Lower lobe of right lung (tissue), 2 donors: ENCODE results near the gene CYP27B1. TPM values are rescaled to one million over a fixed set of nuclear protein-coding genes. Genes with fewer than 3 reads are reported as not detected.
A peak's percentile ranks its signal among the peaks of the same experiment; 100 is the strongest.

Source experiments
- ATAC-seq, 2 donors: fragments of 200-7000 bp; cut with Tn5 transposase; one replicate each; pipeline ENCODE4 v1.9.1; 2020 to 2022; ENCODE audit warnings: mild to moderate bottlenecking in 2 of 2, moderate library complexity in 2 of 2
- DNase-seq: peaks from one replicate; pipeline ENCODE4 v3.0.0-alpha.2; 2020
- H3K27ac ChIP-seq: fragments of 200-600 bp; one replicate; pipeline ENCODE4 v1.8.0; 2022
- H3K27me3 ChIP-seq: fragments of 200-600 bp; one replicate; pipeline ENCODE4 v1.8.0; 2022; ENCODE audit warnings: low read depth
- H3K36me3 ChIP-seq: fragments of 200-600 bp; one replicate; pipeline ENCODE4 v1.8.0; 2022; ENCODE audit warnings: mild to moderate bottlenecking
- H3K4me1 ChIP-seq: fragments of 200-600 bp; one replicate; pipeline ENCODE4 v1.8.0; 2022
- H3K4me3 ChIP-seq: fragments of 200-600 bp; one replicate; pipeline ENCODE4 v1.8.0; 2022; ENCODE audit warnings: mild to moderate bottlenecking
- H3K9me3 ChIP-seq: fragments of 200-600 bp; one replicate; pipeline ENCODE4 v1.8.0; 2022
- intact Hi-C: fragments of 100-400 bp; cut with DNase I; formaldehyde crosslinking; loops from one replicate; pipeline ENCODE4 v1.11.0; 2022
- long read RNA-seq: library from polyadenylated mRNA; unstranded; transcript quantifications from one replicate; pipeline ENCODE4 v2.0.0, GENCODE V29; 2021
- total RNA-seq: library from RNA; stranded (reverse); fragmentation: NEBNext Ultra II Directional; extraction: Animal tissue kit (Norgen Biotek cat#: 25700); gene quantifications from one replicate; pipeline ENCODE4 v1.2.1, GENCODE V29; 2021
- TF ChIP-seq, protein P1 (sequence below): fragments of 200-600 bp; IDR thresholded peaks from one replicate; pipeline ENCODE4 v1.8.0; 2022; ENCODE audit warnings: antibody characterized with exemption, mild to moderate bottlenecking
- donor health status: DM: no; HTN: yes; CAD: no; lungs with severe emphysema.

The CYP27B1 gene
- total RNA-seq: 1.1 TPM
- long read RNA-seq: 0 reads

DNA sequence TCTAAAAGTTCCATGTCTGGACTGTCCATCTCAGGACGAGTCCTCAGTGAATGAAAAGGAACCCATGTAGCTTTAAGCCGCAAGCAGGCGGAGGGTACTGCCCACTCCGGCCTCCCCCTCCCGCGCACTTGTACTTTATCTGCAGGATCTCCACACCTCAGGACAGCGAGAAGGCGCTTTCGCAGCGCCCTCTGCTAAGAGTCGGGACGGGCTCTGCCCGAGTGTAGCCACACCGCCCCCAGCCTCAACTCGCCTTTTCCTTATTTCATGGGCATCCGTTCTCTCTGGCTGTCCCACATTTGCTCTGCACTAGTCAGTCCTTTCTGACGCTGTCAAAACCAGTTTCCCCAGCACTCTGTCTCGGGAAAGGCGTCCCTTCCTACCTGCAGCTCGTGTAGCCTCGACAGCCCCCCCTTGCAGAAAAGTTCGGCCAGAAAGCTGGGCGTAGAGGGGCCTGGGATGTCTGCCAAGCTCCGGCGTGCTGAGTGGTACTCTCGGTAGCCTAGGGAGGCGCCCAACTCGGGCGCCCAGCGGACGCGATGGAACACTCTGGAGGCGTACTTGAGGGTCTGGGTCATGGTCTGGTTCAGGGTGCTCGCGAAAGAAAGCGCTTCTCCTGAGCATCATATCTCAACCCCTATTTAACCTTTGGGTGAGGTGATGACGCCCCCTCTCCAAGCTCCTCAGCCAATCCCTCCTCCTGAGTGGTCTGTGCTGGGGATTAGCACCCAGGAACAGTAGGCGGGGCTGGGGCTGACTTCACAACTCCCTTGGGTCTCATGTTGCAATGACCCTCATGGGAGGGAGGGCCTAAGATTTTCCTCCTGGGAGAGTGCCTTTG lies at the start of gene CYP27B1:
TSS of gene CYP27B1 (minus strand) at position 615 of the 841 bp plus-strand sequence. CDS start at position 578, 37 bp downstream.
- TF ChIP-seq, protein P1, sequence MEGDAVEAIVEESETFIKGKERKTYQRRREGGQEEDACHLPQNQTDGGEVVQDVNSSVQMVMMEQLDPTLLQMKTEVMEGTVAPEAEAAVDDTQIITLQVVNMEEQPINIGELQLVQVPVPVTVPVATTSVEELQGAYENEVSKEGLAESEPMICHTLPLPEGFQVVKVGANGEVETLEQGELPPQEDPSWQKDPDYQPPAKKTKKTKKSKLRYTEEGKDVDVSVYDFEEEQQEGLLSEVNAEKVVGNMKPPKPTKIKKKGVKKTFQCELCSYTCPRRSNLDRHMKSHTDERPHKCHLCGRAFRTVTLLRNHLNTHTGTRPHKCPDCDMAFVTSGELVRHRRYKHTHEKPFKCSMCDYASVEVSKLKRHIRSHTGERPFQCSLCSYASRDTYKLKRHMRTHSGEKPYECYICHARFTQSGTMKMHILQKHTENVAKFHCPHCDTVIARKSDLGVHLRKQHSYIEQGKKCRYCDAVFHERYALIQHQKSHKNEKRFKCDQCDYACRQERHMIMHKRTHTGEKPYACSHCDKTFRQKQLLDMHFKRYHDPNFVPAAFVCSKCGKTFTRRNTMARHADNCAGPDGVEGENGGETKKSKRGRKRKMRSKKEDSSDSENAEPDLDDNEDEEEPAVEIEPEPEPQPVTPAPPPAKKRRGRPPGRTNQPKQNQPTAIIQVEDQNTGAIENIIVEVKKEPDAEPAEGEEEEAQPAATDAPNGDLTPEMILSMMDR: no peak
- H3K9me3 ChIP-seq: no peaks in the 10 kb centered on the region
- H3K36me3 ChIP-seq: peaks cover 19% of the 10 kb centered on the region
- no peak within 1 kb of the TSS for H3K27ac ChIP-seq
- H3K4me3 ChIP-seq: peak within 1 kb of the TSS; percentile 55
- H3K27me3 ChIP-seq: peaks cover 35% of the 10 kb centered on the region
- intact Hi-C loops: no loop called here
- ATAC-seq: peak; percentile 43 to 45
- peak; percentile 64 for DNase-seq
- H3K4me1 ChIP-seq: peaks cover 41% of the 10 kb centered on the region

DNA sequence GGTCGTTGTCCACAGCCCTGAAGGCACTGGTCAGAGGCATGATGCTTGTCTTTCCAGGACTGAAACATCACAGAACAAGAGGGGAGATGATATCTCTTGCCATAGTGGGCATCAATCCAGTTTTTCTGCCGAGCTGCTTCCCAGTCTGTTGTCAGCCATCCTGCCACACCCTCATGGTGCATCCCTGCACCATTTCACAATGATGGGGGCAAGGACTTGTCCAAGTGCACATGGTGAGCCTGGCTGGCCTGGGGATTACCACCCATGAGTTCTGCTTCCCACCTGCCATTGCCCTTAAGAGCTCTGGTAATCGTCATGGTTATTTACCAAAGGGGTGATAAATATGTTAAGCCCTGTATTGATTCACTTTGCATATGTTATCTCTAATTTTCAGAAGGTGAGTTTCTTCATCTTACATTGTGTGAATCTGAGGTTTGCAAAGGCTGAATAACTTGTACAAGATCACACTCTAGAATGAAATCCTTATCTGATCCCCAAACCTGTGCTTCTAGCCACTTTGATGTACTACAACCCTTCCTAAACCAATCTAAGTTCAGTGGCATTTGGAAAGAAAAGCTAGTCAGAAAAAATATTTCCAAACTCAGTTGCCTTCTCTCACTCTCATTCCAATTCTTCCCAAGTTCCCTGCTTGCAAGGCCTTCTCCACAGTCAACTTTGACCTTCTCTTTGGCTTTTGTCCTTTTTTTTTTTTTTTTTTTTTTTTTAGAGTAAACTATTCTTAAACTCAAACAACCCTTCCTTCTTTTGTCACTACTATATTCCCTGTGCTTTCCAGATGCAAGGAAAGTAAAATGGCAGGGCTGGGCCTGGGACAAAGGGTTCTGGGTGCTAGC lies 49.4 kb upstream of the CYP27B1 start:
- Histone ChIP-seq H3K9me3 (no peaks in the 10 kb centered on the region), H3K36me3 (peaks cover 59% of the 10 kb centered on the region), H3K4me3 (no peak overlapping the region), H3K27ac (peak overlapping the region; percentile 75), H3K4me1 (peaks cover 44% of the 10 kb centered on the region), H3K27me3 (no peaks in the 10 kb centered on the region)
- no peak for DNase-seq
- no peak for ATAC-seq
- TF ChIP-seq, protein P1: no peak
- intact Hi-C loops: no loop called here

DNA sequence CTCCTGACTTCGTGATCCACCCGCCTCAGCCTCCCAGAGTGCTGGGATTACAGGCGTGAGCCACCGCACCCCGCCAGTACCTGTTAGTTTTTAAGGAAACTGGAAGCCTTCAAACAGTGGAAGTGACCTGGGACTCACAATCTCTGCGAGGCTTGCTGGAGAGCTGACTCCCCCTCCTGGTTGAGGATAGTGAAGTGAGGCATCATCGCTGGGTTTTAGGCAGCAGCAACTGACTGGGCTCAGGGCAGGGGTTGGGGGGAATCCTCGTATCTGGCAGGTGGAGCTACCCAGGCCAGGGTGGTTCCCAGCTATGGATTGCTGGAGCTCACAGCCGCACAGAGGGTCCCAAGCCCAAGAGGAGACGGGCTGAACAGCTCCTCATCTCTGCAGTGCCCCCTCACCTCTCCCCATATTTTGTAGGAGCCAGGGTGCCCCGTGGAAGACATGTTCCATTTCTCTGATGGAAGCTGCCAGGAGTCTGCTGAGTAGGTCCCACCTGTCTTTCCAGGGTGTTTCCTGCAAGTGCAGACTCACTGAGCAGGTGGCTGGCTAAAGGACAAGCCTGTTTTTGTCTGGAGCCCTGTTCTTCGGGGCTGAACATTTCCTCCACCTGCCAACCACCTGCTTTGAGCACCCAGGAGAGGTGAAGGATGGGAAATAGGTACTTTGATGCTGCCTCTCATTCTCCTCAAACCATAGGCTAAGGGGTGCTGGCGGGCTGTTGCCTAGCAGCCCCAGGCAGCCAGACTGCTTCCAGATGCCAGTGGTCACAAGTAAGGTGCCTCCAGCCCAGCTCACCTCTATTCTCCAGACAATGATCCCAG lies 48.5 kb upstream of the CYP27B1 start:
- peaks cover 44% of the 10 kb centered on the region for H3K4me1 ChIP-seq
- ATAC-seq: no peak

DNA sequence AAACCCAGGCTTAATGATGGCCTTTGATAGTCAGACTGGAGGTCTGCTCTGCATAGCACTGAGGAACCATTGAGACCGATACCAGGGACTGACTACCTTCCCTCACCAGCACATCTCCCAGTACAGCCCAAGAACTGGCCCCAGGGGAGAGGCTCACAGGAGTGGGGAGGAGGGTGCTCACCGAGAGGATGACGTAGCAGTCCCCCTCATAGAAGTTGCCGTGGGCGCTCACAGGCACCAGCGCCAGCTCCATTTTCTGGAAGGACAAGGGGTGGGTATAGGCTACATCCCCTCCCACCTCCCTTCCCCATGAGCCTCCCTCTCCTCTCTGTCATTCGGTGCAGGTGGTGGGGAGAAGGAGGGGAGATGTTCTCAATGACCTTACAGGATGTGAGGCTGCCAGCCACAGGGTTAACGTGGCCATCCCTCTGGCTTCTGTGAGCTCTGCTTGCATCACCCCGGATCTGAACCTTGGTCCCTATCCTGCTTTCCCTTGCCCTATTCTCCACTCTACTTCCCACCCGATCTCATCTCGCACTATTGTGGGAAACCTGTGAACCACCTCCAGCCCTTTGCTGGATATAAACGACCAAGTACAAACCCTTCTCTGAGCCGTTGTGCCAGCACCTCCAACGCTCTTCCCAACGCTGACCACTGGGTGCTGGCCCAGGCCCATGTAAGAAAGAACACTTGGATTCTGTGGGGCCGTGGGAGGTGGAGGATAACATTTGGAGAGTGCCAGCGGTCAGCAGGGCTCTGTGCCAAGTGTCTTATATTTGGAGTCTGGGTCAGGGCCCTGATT lies 47.3 kb upstream of the CYP27B1 start:
- DNase-seq: no peak
- Histone ChIP-seq H3K27me3 (no peaks in the 10 kb centered on the region), H3K9me3 (no peaks in the 10 kb centered on the region), H3K36me3 (peaks cover 59% of the 10 kb centered on the region), H3K27ac (no peak overlapping the region), H3K4me3 (no peak overlapping the region), H3K4me1 (peaks cover 44% of the 10 kb centered on the region)
- TF ChIP-seq, protein P1: no peak
- no peak for ATAC-seq
- intact Hi-C loops: no loop called here

More for the DNA sequence above, 48.5 kb upstream of the CYP27B1 start:
- no peaks in the 10 kb centered on the region for H3K9me3 ChIP-seq
- H3K27ac ChIP-seq: peak overlapping the region; percentile 75
- no peak overlapping the region for H3K4me3 ChIP-seq
- no peak for DNase-seq
- intact Hi-C loops: no loop called here
- H3K36me3 ChIP-seq: peaks cover 59% of the 10 kb centered on the region
- TF ChIP-seq, protein P1: no peak
- no peaks in the 10 kb centered on the region for H3K27me3 ChIP-seq
